GM23338 (cell line): Measurements from ENCODE around the gene ZBTB6. TPM values are rescaled to one million over a fixed set of nuclear protein-coding genes. Genes with fewer than 3 reads are reported as not detected.

Experiments
- CTCF ChIP-seq, 2 experiments: fragments of 200-600 bp in 1 of 2; sonication (generic) in 1 of 2; conservative IDR thresholded peaks; 2 replicates each; pipeline versions ENCODE4 v1.5.1 to v1.6.1; 2016 to 2017; ENCODE audit warnings: antibody characterized with exemption in 2 of 2, low read depth in 2 of 2, mild to moderate bottlenecking in 2 of 2, moderate library complexity in 1 of 2
- EZH2 ChIP-seq: fragments of 200-600 bp; sonication (generic); IDR thresholded peaks from one replicate; pipeline ENCODE4 v1.8.0; 2017; ENCODE audit warnings: antibody characterized with exemption, mild to moderate bottlenecking, low read depth; ENCODE audit not compliant: unreplicated experiment
- JUNB ChIP-seq: IDR thresholded peaks from one replicate; pipeline ENCODE4 v1.6.1; 2016; ENCODE audit warnings: antibody characterized with exemption; ENCODE audit not compliant: unreplicated experiment
- ZNF114 ChIP-seq: fragments of 250-450 bp; sonication (Bioruptor Pico); IDR thresholded peaks from 2 replicates; pipeline ENCODE4 v1.5.0; 2020; ENCODE audit warnings: mild to moderate bottlenecking, moderate library complexity
- ZNF331 ChIP-seq: fragments of 250-450 bp; sonication (Bioruptor Pico); IDR thresholded peaks from 2 replicates; pipeline ENCODE4 v1.5.0; 2020; ENCODE audit warnings: low read depth, mild to moderate bottlenecking, moderate library complexity
- ZNF462 ChIP-seq: fragments of 250-450 bp; sonication (Bioruptor Pico); IDR thresholded peaks from 2 replicates; pipeline ENCODE4 v1.5.0; 2020; ENCODE audit warnings: mild to moderate bottlenecking, moderate library complexity
- polyA plus RNA-seq: library from polyadenylated mRNA; unstranded; fragments of >200 nt; fragmentation: Nextera tagmentation; extraction: Ambion mirVana; gene quantifications from 2 replicates; pipeline ENCODE4 v1.2.1, GENCODE V29; 2016
- total RNA-seq: library from RNA; depleted of rRNA; stranded (reverse); fragments of >200 nt; shearing (Covaris generic); gene quantifications from 2 replicates; pipeline ENCODE4 v1.2.3, GENCODE V29; 2014

The ZBTB6 gene
- total and polyA plus RNA-seq, 2 experiments from 2014 or later, result 4.0 to 12.7 TPM

- no peak for TF ChIP-seq ZNF462 (CRISPR knock-in tag)
- no peak for TF ChIP-seq ZNF114 (CRISPR knock-in tag)
- TF ChIP-seq JUNB, result no peak
- TF ChIP-seq EZH2, result no peak
- TF ChIP-seq ZNF331 (CRISPR knock-in tag), result no peak
- TF ChIP-seq CTCF (conservative IDR thresholded peaks at IDR 0.05; ENCODE audit: low read depth in 2 of 2), result no peak
Measured at GRCh38 chr9:122944960-122945888, 32.1 kb upstream of the ZBTB6 start (continued).
